OCI-M2 (cell line): ENCODE results near the gene CRYBG2.
"Not testable (repeated sequence)": the region's sequence is repeated elsewhere in the genome, so short reads cannot be mapped to it uniquely, and the experiment has no call there.

Source experiments
- DNase-seq: peaks from one replicate; lab custom pipeline; 2025; ENCODE audit not compliant: unreplicated experiment; lab: John Stamatoyannopoulos, UW

The CRYBG2 gene

DNA sequence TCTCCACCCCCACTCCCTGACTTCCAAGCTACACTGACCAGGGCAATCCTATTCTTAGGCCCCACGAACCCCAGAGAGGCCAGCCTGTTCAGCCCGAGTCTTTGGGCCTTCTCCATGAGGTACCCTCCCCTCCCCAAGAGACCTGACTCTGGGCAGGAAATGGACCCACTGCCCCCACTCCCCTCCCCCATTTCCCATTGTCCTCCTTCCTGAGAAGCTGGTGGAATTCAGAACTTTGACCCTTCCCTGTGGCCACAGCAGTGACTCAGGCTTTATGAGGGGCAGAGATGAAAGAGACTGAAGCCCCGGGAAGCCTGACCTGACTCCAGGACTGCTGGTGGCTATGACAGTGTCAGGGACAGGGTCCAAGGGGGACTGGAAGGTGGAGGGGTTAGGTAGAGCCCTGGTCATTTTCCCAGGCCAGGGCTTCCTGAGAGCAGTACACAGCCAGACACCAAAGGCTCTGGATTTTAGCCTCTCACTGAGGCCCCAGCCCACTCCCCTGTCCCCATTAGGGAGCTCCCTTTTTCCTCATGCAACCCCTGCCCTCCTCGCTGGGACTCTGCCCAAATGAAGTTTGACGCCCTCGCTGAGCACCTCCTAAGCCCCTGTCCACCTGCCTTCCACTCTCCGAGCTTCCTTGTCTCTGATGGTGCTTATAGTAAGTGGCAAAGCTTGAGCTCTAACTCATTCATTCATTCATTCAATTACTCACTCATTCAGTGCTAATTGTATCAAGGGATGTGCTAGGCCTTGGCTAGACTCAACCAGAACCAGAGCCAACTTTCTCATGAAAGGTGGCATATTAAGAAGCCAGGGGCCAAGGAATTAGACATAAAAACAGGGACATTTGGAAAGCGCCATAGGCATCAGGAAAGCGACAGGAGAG lies 3.0 kb downstream of the CRYBG2 start:
- DNase-seq, result no peak

DNA sequence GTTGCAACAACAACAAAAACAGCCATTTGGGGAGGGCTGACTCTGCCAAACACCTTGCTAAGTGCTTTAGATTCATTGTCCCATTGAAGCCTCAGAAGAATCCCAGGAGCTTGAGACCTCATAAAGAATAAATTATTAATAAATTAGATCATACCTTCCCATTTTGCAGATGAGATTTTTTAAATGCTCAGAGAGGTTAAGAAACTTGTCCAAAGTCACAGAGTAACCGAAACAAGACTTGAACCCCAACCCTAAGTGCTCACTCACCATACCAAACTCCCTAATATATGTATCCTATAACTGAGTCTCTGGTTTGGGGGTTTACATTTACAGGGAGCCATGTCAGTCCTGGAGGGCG lies 3.6 kb downstream of the CRYBG2 start:
- no peak for DNase-seq

DNA sequence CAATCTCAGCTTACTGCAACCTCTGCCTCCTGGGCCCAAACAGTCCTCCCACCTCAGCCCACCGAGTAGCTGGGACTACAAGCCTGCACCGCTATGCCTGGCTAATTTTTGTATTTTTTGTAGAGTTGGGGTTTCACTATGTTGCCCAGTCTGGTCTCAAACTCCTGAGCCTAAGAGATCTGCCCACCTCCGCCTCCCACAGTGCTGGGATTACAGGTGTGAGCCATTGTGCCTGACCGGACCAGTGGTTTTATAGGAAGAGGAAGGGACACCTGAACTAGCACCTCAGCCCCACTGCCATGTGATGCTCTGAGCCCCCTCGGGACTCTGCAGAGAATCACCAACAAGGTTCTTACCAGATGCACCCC lies 4.1 kb downstream of the CRYBG2 start:
- DNase-seq, result no peak

DNA sequence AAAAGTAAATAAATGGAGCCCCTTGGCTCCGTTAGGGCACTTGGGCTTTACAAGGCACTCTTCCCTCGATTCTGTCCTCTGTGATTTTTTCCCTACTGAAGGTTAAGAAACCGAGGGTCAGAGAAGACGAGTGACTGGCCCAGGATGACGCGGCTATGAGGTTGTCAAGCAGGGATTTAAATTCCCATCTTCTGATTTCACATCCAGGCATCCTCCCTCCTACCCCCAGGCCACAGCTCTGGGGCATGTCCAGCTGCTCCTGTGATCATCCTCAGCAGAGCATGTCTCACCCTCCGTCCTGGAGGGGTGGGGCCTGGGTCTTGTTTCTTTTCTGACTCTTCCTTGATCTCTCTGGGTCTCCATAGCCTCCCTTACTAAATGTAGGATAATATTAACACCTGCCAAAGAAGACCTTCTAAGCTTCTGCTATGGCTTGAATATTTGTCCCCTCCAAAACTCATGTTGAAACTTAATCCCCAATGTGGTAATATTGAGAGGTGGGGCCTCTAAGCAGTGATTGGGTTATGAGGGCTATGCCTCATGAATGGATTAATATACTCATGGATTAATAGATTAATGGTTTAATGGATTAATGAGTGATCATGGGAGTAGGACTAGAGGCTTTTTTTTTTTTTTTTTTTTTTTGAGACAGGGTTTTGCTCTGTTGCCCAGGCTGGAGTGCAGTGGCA lies 4.6 kb downstream of the CRYBG2 start:
- no peak for DNase-seq

DNA sequence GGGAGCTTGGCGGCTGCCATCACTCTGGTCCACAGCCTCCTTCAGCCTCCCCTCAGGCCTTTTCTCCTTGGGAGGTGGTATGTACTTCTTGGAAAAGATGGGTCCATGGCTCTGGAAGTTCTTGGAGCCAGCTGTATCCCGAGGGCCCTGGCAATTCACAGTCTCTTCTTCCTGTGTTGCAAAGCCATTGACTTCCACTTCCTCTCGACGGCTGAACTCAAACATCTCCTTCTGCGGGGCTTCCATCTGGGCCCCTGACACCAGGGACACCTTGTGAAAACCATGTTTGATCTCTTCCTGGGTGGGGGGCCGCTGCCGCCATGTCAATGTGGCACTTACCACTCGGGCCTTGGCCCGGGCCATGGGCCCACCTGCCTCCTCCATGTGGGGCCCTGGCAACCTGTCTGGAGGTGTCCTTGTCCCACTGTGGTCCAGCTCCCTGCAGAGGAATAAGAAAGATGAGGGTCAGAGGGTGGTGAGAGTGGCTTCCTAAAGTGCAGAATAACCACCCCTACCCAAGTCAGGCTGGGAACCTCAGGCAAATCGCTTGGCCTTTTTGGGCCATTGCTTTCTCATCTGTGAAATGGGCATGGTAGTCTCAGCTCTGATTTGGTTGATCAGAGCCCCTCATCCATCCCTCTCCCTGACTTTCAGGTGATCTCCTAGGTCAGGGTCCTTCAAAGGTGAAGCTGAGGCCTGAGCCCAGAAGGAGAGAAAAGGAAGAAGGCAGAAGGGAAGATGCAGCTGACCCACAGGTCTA lies 7.5 kb downstream of the CRYBG2 start:
- no peak for DNase-seq

DNA sequence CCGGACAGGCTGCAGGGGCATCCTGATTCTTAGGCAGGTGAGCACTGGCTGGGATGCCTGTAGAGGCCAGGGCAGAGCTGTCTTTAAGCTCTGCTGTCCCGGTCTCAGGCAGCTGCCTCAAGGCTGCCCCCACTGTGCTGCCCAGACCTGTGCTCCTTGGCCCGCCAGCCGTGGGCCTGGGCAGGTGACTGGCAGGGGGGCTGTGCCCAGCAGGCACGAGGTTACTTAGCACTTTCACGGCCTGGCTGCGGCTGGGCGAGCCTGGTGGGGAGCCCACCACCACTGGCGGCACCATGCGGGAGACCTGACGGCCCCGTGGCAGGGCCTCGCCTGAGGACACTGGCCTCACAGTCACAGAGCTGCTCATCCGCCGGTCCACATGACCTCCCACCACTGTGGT lies 8.2 kb downstream of the CRYBG2 start:
- no peak for DNase-seq

DNA sequence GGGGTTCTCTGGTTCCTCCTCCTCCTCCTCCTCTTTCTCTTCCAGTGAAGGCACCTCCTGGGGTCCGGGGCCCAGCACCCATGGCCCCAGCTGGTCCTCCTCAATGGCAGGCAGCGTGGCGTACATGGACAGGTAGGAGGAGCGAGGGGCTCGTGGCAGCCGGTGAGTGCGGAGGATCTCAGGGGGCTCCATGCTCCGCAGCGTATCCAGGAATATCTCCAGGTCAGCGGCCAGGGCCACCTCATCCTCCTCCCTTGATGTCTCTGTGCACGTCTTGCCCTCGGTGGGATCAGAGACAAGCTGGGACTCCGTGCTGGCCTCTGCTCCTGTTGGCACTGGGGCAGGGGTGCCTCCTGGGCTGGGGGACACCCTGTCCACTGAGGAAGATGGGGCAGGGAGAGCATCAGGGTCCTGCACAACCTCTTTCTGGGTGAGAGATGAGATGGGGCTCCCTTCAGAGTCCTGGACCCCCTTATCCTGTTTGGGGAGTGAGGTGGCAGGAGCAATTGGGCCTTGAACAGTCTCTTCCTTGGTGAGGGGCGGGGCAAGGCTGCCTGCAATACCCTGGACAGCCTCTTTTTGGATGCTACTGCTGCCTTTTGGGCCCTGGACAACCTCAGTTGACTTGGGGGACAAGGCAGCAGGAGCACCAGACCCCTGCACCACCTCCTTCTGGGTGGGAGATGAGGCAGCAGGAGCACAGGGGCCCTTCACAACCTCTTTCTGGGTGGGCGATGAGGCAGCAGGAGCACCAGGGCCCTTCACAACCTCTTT lies 9.6 kb downstream of the CRYBG2 start:
- no peak for DNase-seq

DNA sequence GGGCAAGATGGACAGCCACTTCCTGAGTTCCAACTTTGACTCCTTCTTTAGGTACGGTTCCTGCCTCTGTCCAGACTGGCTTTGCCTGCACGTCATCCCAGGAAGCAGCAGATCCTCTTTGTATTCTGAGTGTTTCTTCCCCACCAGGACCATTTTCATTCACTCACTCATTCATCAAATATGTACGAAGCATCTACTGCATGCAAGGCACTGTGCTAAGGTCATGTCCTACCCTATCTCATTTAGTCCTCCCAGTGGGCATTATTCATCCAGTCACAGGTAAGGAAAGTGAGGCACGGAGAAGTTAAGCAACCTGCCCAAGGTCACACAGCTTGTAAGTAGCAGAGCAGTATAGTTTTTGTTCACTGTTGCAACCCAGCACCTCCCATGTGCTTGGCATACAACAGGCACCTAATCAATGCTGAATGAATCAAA lies 13.9 kb downstream of the CRYBG2 start:
- no peak for DNase-seq

DNA sequence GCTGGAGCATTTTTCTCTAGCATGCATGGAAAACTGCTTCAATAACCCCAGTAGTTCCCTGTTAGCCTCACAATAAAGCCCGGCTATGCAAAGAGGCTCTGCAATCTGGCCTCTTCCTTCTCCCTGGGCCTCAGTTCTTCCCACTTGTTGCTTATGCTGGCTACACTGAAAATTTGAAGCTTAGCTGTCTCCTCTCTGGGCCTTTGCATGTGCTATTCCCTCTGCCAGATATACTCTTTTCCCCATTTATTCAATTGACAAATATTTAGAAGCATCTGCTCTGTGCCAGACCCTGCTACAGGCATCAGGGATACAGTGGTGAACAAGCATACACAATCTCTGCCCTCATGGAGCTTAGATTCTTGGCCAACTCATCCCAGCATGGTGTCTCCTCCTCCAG lies 15.3 kb downstream of the CRYBG2 start:
- DNase-seq, result no peak

DNA sequence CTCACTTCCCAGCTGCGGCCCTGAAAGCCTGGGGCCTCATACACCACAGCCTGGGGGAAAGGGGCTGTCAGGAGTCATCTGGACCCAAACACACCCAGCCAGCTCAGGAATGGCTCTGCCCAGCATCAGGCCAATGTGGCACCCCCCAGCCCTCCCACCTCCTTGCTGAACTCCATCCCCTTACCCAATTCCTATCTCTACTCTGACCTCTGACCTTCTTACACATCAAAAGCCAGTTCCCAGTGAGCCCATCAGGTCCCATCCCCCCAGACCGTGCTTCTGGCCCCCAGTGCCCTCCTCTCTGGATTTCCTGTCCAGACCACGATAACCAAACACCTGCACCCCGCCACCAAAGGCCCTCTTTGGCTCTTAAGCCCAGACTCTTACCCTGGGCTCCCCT lies 16.3 kb downstream of the CRYBG2 start:
- no peak for DNase-seq

DNA sequence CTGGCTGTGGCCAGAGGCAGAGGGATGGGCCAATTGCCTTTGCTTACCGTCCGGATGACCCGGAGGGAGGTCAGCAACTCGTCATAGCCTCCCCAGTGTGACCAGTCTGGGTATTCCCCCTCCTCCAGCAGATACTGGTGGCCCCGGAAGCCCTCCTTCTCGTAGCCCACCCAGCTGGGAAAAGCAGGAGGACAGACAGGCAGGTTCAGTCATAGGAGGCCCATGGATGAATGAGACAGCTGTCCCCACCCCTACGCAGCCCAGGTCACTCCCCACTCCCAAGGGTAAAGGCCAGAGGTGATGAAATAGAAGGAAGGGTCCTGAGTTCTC lies 16.8 kb downstream of the CRYBG2 start:
- DNase-seq, result no peak

DNA sequence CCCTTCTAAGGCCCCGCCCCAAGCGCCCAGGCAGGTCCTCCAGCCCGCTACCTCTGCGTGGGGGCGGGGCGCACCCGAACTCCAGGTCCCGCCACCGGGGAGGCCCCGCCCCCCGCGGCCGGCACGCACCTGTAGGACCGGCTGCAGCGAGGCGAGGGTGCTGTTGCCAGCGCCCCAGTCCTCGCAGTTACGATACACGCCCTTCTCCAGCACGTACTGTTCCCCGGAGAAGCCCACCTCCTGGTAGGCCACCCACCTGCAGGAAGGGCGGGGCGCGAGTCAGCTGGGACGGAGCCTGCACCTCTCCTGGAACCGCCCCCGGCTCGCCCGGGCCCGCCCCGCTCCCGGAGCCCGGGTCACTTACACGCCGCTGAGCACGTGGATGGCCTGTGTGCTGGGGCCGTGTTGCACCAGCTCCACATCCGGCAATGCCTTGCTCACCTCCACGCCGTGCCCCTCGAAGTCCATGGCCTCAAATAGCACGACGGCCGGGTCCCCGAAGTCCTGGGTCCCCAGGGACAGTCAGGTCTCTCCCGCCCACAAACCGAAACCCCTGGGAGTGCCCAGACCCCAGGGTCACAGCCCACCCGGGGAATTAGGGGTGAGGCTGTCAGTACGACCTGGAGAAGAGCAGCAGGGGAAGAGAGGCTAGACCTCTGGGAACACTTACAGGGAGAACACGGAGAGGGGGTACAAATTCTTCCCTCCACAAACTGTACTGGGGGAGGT lies 17.3 kb downstream of the CRYBG2 start:
- no peak for DNase-seq

DNA sequence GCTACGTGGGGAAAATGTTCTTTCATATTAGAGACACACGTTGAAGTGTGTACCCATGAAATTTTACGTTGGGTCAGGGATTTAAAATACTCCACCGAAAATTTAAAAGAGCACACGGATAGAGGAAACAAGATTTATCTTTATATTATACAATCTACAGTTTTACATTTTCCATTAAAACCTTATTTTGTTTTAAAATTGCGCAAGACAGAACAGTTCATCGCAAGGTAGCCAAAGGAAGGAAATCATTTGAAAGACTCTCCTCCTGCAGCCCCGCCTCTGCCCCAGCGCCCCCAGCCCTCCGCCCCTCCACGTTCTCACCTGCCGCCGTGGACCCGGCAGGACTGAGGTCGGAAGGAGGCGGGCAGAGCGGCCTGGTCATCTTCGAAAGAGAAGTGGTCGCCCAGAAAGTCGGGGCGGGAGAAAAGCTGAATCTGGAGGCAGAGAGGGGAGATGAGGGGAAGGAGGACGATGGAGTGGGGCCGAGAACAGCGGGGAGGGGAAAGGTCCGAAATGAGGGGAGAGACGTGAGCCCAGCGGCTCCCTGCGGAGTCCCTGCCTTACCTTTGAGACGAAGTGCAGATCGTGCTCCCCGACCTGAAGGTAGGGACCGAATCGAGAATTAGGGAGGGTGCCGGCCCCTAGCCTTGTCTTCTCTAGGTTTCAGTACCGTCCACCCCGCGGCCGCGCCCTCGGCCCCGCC lies 18.0 kb downstream of the CRYBG2 start:
- no peak for DNase-seq

DNA sequence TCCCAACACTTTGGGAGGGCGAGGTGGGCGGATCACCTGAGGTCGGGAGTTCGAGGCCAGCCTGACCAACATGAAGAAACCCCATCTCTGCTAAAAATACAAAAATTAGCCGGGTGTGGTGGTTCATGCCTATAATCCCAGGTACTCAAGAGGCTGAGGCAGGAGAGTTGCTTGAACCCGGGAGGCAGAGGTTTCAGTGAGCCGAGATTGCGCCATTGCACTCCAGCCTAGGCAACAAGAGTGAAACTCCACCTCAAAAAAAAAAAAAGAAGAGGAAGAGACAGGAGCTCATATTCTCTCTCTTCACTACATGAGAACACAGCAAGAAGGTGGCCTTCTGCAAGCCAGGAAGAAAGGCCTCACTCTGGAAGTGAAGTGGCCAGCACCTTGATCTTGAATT lies 20.6 kb downstream of the CRYBG2 start:
- DNase-seq, result not testable (repeated sequence)

DNA sequence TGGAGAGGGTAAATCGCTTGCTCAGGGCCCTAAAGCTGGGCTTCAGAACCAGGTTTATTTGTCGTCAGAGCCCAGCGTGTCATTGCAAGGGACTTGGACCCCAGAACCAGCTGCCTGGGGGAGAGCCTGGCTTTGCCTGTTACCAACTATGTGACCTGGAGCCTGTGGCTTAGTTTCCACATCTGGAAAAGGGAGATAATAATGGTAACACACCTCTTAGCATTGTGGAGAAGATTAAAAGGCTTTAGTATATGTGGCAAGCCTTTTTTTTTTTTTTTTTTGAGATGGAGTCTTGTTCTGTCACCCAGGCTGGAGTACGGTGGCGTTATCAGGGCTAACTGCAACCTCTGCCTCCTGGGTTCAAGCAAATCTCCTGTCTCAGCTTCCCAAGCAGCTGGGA lies 23.7 kb downstream of the CRYBG2 start:
- no peak for DNase-seq

DNA sequence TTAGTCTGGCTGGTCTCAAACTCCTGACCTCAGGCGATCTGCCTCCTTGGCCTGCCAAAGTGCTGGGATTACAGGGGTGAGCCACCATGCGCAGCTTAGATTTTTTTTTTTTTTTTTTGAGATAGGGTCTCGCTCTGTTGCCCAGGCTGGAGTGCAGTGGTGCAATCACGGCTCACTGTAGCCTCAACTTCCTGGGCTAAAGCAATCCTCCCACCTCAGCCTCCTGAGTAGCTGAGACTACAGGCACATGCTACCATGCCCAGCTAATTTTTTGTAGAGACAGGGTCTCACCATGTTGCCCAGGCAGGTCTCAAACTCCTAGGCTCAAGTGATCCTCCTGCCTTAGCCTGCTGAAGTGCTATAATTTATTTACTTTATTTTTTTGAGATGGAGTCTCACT lies 24.6 kb downstream of the CRYBG2 start:
- DNase-seq, result not testable (repeated sequence)

DNA sequence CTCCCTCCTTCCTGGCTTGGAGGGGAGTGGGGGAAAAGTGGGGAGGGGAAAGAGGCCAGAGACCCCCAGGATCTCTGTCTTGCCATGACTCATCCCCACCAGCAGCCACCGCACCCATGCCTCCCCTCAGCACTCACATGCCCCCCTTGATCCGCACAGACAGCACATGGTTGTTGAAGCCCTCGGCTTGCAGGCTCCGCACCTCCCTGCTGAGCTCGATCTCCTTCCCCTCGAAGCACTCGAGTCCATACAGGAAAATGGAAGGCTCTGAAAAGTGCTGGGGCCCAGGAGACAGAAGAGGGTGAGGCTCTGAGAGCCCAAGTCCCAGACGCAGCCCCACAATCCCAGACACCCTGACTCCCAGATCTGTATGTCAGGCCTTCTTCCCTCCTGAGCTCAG lies 25.3 kb downstream of the CRYBG2 start:
- DNase-seq, result no peak

DNA sequence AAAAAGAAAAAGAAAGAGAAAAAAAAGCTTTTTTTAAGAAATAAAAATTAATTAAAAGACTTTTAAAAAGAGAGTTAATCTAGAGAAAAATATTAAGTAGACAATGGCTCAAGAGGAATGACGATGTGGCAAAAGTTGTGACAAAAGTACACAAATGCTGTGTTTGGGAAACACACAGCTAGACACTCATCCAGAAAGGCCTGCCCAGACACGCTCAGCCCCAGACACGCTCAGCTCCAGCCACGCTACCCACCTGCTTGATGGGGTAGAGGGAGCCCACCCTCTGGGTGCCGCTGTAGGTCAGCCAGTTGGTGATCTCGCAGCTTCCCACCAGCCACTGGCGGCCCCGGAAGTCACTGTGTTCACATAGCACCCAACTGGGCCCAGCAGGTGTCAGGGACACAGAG lies 26.0 kb downstream of the CRYBG2 start:
- DNase-seq, result no peak

DNA sequence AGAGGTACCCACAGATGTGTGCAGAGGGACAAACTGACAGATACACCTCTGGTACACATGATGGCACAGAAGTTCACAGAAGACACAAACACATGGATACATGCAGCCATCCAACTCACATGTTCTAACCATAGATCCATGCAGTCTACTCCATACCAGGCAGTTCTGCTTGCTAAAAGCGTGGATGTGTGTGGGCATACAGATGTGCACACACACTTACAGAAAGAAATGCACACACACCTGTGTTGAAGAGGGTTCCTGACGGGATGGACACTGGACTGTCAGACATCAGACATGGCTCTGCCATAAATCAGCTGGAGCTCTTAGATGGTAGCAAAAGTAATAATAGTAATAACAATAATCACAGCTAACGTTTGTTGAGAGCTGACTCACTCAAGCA lies 29.4 kb downstream of the CRYBG2 start:
- DNase-seq, result no peak

DNA sequence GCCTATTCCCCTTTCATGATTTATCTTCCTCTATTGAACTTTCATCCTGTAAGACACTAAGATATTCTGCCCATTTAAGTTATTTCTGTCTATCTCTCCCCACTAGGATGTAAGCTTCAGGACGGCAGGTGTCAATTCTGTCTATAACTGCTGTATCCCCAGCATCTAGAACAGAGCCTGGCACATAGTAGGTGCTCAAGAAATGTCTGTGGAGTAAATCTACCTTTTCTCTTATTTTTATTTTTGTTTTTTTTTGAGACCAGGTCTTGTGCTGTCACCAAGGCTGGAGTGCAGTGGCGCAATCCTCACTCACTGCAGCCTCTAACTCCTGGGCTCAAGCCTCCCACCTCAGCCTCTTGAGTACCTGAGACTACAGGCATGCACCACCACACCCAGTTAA lies 30.5 kb downstream of the CRYBG2 start:
- DNase-seq, result no peak
